Lower leg skin (tissue), 3 donors: ENCODE results near the gene GPC5.
"Not testable (repeated sequence)": the region's sequence is repeated elsewhere in the genome, so short reads cannot be mapped to it uniquely, and the experiment has no call there.

ENCODE experiments used
- POLR2A ChIP-seq, 2 donors: fragments of 450-650 bp; IDR thresholded peaks; one replicate each; pipeline ENCODE4 v1.6.1; 2016 to 2017; ENCODE audit warnings: antibody characterized with exemption in 2 of 2, mild to moderate bottlenecking in 1 of 2, moderate library complexity in 1 of 2
- TF ChIP-seq, protein P1 (sequence below), 3 donors: fragments of 450-650 bp; IDR thresholded peaks; one replicate each; pipeline ENCODE4 v1.5.1; 2016; ENCODE audit warnings: antibody characterized with exemption in 3 of 3, mild to moderate bottlenecking in 3 of 3, moderate library complexity in 2 of 3

DNA sequence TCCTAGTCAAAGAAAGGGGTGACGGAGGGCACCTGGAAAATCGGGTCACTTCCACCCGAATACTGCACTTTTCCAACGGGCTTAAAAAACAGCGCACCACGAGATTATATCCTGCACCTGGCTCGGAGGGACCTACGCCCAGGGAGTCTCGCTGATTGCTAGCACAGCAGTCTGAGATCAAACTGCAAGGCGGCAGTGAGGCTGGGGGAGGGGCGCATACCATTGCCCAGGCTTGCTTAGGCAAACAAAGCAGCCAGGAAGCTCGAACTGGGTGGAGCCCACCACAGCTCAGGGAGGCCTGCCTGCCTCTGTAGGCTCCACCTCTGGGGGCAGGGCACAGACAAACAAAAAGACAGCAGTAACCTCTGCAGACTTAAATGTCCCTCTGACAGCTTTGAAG lies 1354.3 kb downstream of the GPC5 start:
- TF ChIP-seq, protein P1, sequence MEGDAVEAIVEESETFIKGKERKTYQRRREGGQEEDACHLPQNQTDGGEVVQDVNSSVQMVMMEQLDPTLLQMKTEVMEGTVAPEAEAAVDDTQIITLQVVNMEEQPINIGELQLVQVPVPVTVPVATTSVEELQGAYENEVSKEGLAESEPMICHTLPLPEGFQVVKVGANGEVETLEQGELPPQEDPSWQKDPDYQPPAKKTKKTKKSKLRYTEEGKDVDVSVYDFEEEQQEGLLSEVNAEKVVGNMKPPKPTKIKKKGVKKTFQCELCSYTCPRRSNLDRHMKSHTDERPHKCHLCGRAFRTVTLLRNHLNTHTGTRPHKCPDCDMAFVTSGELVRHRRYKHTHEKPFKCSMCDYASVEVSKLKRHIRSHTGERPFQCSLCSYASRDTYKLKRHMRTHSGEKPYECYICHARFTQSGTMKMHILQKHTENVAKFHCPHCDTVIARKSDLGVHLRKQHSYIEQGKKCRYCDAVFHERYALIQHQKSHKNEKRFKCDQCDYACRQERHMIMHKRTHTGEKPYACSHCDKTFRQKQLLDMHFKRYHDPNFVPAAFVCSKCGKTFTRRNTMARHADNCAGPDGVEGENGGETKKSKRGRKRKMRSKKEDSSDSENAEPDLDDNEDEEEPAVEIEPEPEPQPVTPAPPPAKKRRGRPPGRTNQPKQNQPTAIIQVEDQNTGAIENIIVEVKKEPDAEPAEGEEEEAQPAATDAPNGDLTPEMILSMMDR (IDR thresholded peaks at IDR 0.05), result not testable (repeated sequence)
- TF ChIP-seq POLR2A (IDR thresholded peaks at IDR 0.05), result not testable (repeated sequence)
